ENCODE results near the gene RBCK1.

Gene RBCK1

GRCh38 chr20:400128-400453 lies 8.0 kb upstream of the RBCK1 start:
- DNase-seq: no peak

GRCh38 chr20:400454-401275 lies 7.4 kb upstream of the RBCK1 start:
- no peak for DNase-seq

- no peak for DNase-seq
These were observed 6.2 kb upstream of the RBCK1 start for GRCh38 chr20:401682-402495.

- no peak for DNase-seq
These were observed 5.6 kb upstream of the RBCK1 start for GRCh38 chr20:402496-402885.

- no peak for DNase-seq
These were observed 5.1 kb upstream of the RBCK1 start for GRCh38 chr20:402898-403581.

- no peak for DNase-seq
These were observed 4.5 kb upstream of the RBCK1 start for GRCh38 chr20:403582-403957.

GRCh38 chr20:404088-404487 lies 4.0 kb upstream of the RBCK1 start:
- DNase-seq: no peak

GRCh38 chr20:406200-407132 lies 1.6 kb upstream of the RBCK1 start:
- DNase-seq: no peak

DNA sequence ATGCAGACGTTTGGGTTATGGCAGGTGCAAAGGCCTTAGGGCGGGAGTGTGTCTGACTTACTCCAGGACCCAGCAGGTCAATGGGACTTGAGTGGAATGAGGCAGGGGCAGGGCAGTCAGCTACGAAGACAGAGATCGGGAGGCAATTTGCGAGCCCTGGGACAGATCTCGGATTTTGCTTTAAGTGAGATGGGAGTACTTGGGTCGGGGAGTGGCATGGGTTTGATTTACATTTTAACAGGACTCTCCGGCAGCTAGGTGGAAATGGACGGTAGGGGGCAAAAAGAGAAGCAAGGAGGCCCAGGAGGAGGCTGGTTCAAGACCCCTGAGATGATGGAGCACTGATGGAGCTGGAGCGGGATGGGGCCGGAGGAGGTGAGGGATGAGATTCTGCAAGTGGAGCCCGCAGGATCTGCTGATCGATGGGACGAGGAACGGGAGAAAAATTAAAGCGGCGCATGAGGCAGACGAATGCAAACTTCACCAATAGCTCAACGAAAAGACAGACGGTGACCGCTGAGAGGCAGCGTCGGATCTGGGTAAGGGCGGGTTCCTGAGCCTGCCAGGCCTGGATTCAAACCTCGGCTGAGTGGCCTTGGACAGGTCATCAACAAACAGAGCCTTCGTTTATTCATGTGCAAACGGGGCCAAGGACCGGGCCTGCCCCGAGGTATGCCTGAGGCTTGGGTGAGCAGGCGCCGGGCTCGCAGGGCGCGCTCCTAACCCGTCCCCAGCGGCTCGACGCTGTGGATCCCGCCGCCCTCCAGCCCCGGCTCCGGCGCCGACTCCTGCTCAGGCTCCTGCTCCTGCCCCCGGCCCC lies 756 bp upstream of the RBCK1 start:
- DNase-seq: peak; percentile 21 to 77

DNA sequence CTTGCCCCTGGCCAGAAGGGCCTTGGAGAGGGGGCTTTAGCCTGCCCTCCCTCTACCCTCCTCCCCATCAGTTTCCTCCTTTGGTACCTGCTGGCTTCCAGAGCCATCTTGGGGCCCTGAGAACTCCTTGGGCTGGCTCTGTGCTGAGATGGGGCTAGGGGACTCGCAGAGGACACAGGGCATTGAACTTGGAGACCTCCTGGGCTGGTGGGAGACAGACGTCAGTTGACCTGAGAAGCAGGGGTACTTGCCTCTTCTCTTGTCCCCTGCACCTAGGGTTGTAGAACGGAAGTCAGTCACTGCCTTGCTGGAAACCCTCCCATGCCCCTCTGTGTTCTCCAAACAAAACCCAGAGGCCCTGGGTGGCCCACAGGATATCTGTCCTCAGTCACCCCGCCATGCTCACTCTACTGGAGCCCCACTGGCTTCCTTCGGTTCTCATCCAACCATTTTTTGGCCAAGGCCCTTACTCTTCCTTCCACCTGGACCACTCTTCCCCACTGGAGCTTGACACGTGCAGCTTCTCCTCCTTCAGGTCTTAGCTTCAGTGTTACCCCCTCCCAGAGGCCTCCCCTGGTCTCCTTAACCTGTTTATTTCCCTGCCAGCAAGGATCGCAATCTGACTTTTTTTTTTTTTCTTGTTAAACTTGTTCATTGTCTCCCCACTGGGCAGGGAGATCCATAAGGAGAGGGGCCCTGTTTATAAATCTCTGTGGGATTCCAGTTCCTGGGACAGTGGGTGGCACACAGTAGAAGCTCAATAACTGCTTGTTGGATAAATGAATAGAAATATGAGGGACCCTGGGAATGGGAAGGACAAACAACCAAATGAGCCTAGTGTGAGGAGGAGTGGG lies 971 bp downstream of the RBCK1 start:
- DNase-seq: no peak

- DNase-seq: no peak
These were observed 1.8 kb downstream of the RBCK1 start for GRCh38 chr20:409697-410559.

DNA sequence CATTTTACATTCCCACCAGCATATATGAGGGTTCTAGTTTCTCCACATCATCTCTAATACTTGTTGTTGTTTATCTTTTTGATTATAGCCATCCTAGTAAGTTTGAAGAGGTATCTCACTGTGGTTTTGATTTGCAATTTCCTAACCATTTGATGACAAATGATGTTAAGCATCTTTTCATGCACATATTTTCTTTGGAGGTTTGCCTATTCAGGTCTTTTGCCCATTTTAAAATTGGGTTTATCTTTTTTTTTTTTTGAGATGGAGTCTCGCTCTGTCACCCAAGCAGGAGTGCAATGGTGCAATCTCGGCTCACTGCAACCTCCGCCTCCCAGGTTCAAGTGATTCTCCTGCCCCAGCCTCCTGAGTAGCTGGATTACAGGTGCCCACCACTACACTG lies 4.0 kb downstream of the RBCK1 start:
- no peak for DNase-seq

GRCh38 chr20:414161-414560 lies 6.1 kb downstream of the RBCK1 start:
- no peak for DNase-seq

DNA sequence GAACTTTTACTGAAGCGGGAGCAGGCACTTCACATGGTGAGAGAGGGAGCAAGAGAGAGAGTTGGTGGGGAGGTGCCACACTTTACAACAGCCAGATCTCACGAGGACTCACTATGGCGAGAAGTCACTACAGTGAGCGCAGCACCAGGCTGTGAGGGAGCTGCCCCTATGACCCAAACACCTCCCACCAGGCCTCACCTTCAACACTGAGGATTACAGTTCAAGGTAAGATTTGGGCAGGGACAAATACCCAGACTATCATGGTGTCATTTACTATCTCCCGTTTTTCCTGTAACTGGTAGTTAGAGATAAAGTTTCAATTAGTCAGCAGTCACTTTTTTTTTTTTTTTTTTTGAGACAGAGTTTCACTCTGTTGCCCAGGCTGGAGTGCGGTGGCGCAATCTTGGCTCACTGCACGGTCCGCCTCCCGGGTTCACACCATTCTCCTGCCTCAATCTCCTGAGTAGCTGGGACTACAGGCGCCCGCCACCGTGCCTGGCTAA lies 7.8 kb downstream of the RBCK1 start:
- DNase-seq: no peak

GRCh38 chr20:416950-417800 lies 9.1 kb downstream of the RBCK1 start:
- DNase-seq: no peak

DNA sequence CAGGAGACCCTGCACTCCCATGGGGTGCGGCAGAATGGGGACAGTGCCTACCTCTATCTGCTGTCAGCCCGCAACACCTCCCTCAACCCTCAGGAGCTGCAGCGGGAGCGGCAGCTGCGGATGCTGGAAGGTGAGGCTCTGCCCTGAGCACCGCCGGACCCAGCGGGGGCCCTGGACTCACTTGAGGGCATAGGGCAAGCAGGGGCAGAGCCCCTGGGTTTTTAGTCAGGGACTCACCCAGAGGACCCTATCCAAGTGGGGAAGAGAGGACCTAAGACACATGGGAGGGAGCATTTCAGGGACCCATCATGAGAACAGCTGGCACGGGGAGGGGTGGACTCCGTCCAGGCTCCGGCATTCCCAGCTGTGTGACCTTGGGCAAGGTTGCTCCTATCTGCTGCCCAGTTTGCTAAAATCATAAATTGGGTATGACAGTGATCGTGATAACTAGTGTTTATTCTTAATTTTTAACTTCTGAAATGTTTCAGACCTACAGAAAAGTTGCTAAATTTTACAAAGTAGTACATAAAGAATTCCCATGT lies 9.8 kb downstream of the RBCK1 start:
- no peak for DNase-seq

DNA sequence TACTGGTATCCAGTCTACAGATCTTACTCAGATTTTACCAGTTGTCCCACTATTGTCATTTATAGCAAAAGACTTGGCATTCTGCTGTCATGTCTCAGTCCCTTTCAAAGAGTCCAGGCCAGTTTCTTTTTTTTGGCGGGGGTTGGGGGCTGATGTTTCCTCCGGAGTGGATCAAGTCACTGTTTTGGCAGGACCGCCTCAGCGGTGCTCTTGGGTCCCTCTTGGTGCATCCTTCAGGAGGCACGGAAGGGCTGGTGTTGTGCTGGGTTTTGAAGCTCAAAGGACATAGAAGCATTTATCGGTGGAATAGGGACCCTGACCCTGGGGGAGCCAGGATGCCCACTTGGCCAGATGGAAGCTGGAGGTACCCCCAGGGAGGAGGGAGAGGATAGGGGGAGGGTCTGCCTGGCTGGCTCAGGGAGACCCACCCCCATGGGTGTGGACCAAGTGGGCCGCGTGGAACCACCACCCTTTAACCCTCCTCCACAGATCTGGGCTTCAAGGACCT lies 10.8 kb downstream of the RBCK1 start:
- DNase-seq: no peak

DNA sequence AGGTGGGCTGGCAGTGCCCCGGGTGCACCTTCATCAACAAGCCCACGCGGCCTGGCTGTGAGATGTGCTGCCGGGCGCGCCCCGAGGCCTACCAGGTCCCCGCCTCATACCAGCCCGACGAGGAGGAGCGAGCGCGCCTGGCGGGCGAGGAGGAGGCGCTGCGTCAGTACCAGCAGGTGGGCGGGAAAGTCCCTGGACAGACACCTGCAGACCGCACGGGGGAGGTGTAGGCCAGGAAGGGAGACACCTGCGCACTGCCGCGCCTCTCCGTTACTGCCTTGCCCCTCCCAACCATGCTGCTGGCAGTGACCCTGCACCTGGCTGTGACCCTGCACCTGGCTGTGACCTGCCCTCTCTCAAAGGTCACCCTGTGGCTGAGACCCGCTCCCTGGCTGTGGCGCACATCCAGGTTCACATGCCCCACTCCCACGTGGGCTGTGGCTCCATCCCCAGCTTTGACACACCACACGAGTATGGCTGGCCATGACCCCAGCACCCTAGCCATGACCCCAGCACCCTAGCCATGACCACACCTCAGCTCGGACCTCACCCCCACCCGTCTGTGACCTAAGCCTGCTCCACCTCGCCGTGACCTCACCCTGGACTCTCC lies 11.6 kb downstream of the RBCK1 start:
- DNase-seq: no peak
